ENCODE results near the gene MYRF.

DNA sequence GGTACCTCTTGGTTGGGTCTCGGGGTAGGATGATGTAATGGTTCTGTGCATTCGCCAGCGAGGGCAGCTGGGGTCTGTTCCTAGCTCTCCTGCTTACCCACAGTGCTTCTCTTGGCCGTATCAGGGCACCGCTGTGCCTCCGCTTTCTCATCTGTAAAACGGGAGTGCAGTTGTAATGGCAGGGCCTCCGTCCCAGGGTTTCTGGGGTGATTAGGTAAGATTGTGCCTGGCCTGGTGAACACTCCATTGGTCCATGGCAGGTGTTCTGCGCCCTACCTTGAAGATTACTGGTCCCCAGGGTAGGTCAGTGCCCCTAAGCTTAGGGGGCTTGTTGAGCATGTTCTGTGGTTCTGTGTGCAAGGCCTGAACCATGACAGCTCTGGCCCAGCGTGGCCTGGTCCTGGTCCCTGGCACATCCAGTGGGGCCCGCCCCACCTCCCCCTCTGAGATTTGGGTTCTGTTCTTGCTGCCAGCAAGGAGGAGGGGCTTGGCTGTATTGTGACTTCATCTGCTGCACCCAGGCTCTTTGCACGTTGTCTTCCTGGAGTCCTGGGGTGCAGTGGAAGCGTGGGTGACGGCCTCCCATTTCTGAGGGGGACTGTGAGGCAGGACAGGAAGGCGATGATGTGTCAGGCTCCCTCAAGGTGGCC is 4.9 kb downstream of the MYRF start:
- TF ChIP-seq CTCF (IDR thresholded peaks at IDR 0.05) (no peak), POLR2A (IDR thresholded peaks at IDR 0.05) (no peak)

Measured in heart left ventricle (tissue), 13 donors.